Activated CD4-positive, alpha-beta T cell treated with anti-CD3 and anti-CD28 coated beads, Interleukin-2, amount 50 U/mL, for 1 hour (primary cell): Measurements from ENCODE around the gene RASGRF1.
"Not testable (repeated sequence)": the region's sequence is repeated elsewhere in the genome, so short reads cannot be mapped to it uniquely, and the experiment has no call there.

ENCODE experiments used
- DNase-seq: peaks from one replicate; pipeline ENCODE4 v3.0.0-alpha.2; 2020

The RASGRF1 gene

GRCh38 chr15:79003301-79003700 is 87.3 kb downstream of the RASGRF1 start:
- no peak for DNase-seq

GRCh38 chr15:79002581-79002980 is 88.0 kb downstream of the RASGRF1 start:
- no peak for DNase-seq

GRCh38 chr15:78999636-79000035 is 90.9 kb downstream of the RASGRF1 start:
- DNase-seq = no peak

GRCh38 chr15:78998526-78998925 is 92.1 kb downstream of the RASGRF1 start:
- DNase-seq = no peak

- DNase-seq = no peak
Observed at GRCh38 chr15:78997981-78998499, 92.5 kb downstream of the RASGRF1 start.

GRCh38 chr15:78996894-78997275 is 93.7 kb downstream of the RASGRF1 start:
- no peak for DNase-seq

- no peak for DNase-seq
Observed at GRCh38 chr15:78995921-78996893, 94.4 kb downstream of the RASGRF1 start.

GRCh38 chr15:78995161-78995560 is 95.4 kb downstream of the RASGRF1 start:
- DNase-seq = not testable (repeated sequence)

- no peak for DNase-seq
Observed at GRCh38 chr15:78993931-78994530, 96.5 kb downstream of the RASGRF1 start.

GRCh38 chr15:78993257-78993930 is 97.2 kb downstream of the RASGRF1 start:
- no peak for DNase-seq

GRCh38 chr15:78992416-78993256 is 97.9 kb downstream of the RASGRF1 start:
- no peak for DNase-seq

- DNase-seq = no peak
Observed at GRCh38 chr15:78991879-78992278, 98.7 kb downstream of the RASGRF1 start.

GRCh38 chr15:78991476-78991875 is 99.1 kb downstream of the RASGRF1 start:
- DNase-seq = no peak

GRCh38 chr15:78990278-78990677 is 100.3 kb downstream of the RASGRF1 start:
- no peak for DNase-seq

GRCh38 chr15:78989701-78990240 is 100.8 kb downstream of the RASGRF1 start:
- DNase-seq = no peak

- no peak for DNase-seq
Observed at GRCh38 chr15:78988361-78988911, 102.1 kb downstream of the RASGRF1 start.

- DNase-seq = no peak
Observed at GRCh38 chr15:78987556-78988360, 102.8 kb downstream of the RASGRF1 start.

- DNase-seq = no peak
Observed at GRCh38 chr15:78985859-78986475, 104.6 kb downstream of the RASGRF1 start.

- no peak for DNase-seq
Observed at GRCh38 chr15:78984041-78984440, 106.5 kb downstream of the RASGRF1 start.

GRCh38 chr15:78983146-78983918 is 107.2 kb downstream of the RASGRF1 start:
- DNase-seq = no peak
